ENCODE data around the gene ZBED1.

GRCh38 chrX:2512501-2512900 lies 11.7 kb upstream of the ZBED1 start:
- no peak for TF ChIP-seq CTCF (IDR thresholded peaks at IDR 0.05)
- TF ChIP-seq ZFX (IDR thresholded peaks at IDR 0.05; ENCODE audit: borderline replicate concordance): no peak
